ENCODE results near the gene OSBPL8.

GRCh38 chr12:76398106-76398505 is 161.5 kb downstream of the OSBPL8 start:
- TF ChIP-seq CTCF (IDR thresholded peaks at IDR 0.05) (no peak), EP300 (IDR thresholded peaks at IDR 0.05; ENCODE audit: low read depth) (no peak), POLR2A (IDR thresholded peaks at IDR 0.05) (no peak)

All from transverse colon (tissue), 3 donors.